ENCODE results near the gene TMPRSS7.

The TMPRSS7 gene

GRCh38 chr3:112123548-112123947, 89.0 kb downstream of the TMPRSS7 start:
- Histone ChIP-seq H3K4me3 (ENCODE audit: insufficient read length, low read depth) (no peak overlapping the region), H3K4me1 (ENCODE audit: insufficient read depth, insufficient read length) (no peaks in the 10 kb centered on the region), H3K9me3 (ENCODE audit: insufficient read depth, low read length) (no peaks in the 10 kb centered on the region), H3K27me3 (ENCODE audit: insufficient read depth, insufficient read length) (no peaks in the 10 kb centered on the region), H3K36me3 (ENCODE audit: insufficient read depth, insufficient read length, low read length) (peaks cover 55% of the 10 kb centered on the region), H3K9ac (ENCODE audit: insufficient read length, low read depth) (no peak overlapping the region)
- no peak for TF ChIP-seq SUZ12 (IDR thresholded peaks at IDR 0.05; ENCODE audit: extremely low read depth, insufficient read depth, insufficient read length)
- TF ChIP-seq ZNF274 (IDR thresholded peaks at IDR 0.05; ENCODE audit: low read depth, low read length) = no peak
- no peak for DNase-seq (ENCODE audit: low read depth, low spot score)

GRCh38 chr3:112124907-112125607, 90.5 kb downstream of the TMPRSS7 start:
- no peak for TF ChIP-seq SUZ12 (IDR thresholded peaks at IDR 0.05; ENCODE audit: extremely low read depth, insufficient read depth, insufficient read length)
- no peak for TF ChIP-seq YY1 (IDR thresholded peaks at IDR 0.05; ENCODE audit: insufficient read depth, insufficient read length)
- no peak for TF ChIP-seq ZNF274 (IDR thresholded peaks at IDR 0.05; ENCODE audit: low read depth, low read length)
- Histone ChIP-seq H3K27me3 (ENCODE audit: insufficient read depth, insufficient read length) (no peaks in the 10 kb centered on the region), H3K9me3 (ENCODE audit: insufficient read depth, low read length) (no peaks in the 10 kb centered on the region), H3K4me3 (ENCODE audit: insufficient read length, low read depth) (no peak overlapping the region), H3K36me3 (ENCODE audit: insufficient read depth, insufficient read length, low read length) (peaks cover 44% of the 10 kb centered on the region), H3K4me1 (ENCODE audit: insufficient read depth, insufficient read length) (peaks cover 2% of the 10 kb centered on the region), H3K9ac (ENCODE audit: insufficient read length, low read depth) (no peak overlapping the region)
- no peak for DNase-seq (ENCODE audit: low read depth, low spot score)

DNA sequence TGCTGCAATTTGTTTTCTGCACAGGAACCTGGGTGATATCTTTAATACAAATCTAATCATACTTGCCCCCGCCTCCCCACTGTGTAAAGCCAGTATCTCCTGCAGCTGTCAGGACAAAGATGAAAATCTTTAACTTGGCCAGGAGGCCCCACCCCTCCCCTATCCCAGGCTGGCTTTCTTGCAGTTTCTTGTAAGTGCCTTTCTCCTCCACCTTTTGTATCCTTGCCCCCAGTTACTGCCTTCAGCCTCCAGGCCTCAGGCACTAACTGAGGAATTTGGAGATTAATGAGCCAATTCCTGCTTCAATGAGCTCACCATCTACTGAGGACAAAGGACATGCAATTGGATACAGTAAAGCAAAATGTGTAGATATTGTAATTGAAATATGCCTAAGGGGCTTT, 92.0 kb downstream of the TMPRSS7 start:
- H3K36me3 ChIP-seq (ENCODE audit: insufficient read depth, insufficient read length, low read length) = peaks cover 42% of the 10 kb centered on the region
- peak; percentile 85 for DNase-seq (ENCODE audit: low read depth, low spot score)
- H3K4me3 ChIP-seq (ENCODE audit: insufficient read length, low read depth) = no peak overlapping the region
- no peaks in the 10 kb centered on the region for H3K9me3 ChIP-seq (ENCODE audit: insufficient read depth, low read length)
- H3K27me3 ChIP-seq (ENCODE audit: insufficient read depth, insufficient read length) = no peaks in the 10 kb centered on the region
- H3K4me1 ChIP-seq (ENCODE audit: insufficient read depth, insufficient read length) = peaks cover 2% of the 10 kb centered on the region
- no peak overlapping the region for H3K9ac ChIP-seq (ENCODE audit: insufficient read length, low read depth)
- TF ChIP-seq YY1 (IDR thresholded peaks at IDR 0.05; ENCODE audit: insufficient read depth, insufficient read length) (no peak), SUZ12 (IDR thresholded peaks at IDR 0.05; ENCODE audit: extremely low read depth, insufficient read depth, insufficient read length) (no peak), ZNF274 (IDR thresholded peaks at IDR 0.05; ENCODE audit: low read depth, low read length) (no peak)

- H3K4me3 ChIP-seq (ENCODE audit: insufficient read length, low read depth) = no peak overlapping the region
- TF ChIP-seq YY1 (IDR thresholded peaks at IDR 0.05; ENCODE audit: insufficient read depth, insufficient read length) (no peak), ZNF274 (IDR thresholded peaks at IDR 0.05; ENCODE audit: low read depth, low read length) (no peak), SUZ12 (IDR thresholded peaks at IDR 0.05; ENCODE audit: extremely low read depth, insufficient read depth, insufficient read length) (no peak)
- peaks cover 33% of the 10 kb centered on the region for H3K36me3 ChIP-seq (ENCODE audit: insufficient read depth, insufficient read length, low read length)
- no peak for DNase-seq (ENCODE audit: low read depth, low spot score)
- H3K9me3 ChIP-seq (ENCODE audit: insufficient read depth, low read length) = no peaks in the 10 kb centered on the region
- H3K9ac ChIP-seq (ENCODE audit: insufficient read length, low read depth) = no peak overlapping the region
- no peaks in the 10 kb centered on the region for H3K27me3 ChIP-seq (ENCODE audit: insufficient read depth, insufficient read length)
- peaks cover 2% of the 10 kb centered on the region for H3K4me1 ChIP-seq (ENCODE audit: insufficient read depth, insufficient read length)
Measured at GRCh38 chr3:112127522-112128494, 93.3 kb downstream of the TMPRSS7 start.

DNA sequence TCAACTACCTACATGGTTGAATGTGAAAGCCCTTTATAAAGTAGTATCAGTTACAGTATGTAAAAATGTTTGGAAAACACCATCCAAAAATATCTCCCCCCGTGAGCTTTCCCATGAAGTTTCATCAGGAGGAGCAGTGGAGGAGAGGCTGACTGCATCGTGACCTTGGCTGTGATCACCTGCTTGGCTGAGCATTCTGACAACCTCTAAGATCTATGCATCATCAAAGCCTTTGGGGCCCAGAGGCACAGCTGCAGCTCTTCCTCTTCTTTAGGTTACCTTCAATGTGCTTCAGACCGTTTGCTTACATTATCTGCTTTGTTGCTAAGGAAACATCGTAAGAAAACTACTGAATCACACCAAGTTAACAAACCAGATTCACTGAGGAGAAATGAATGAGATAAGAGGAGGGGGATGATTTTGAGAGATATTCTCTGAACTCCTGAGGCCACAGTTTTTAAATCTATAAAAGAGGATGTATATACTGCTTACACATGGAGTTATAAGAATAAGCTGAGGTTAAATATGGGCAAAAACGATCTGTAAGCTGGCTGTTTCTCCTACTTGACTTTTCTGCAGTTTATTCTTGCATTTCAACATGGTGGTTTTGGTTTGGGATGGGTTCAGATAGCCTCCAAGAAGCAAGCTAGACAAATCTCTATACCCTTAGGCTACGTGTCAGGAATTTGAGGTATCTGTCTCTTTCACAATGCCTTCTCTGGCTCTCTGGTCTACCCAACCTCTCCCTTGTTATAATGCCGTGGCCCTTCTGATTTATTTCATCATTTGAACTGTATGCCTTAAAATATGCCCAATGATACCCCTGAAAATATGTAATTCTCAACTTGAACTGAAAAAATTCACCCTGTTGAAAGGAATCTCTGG, 94.5 kb downstream of the TMPRSS7 start:
- H3K27me3 ChIP-seq (ENCODE audit: insufficient read depth, insufficient read length) = no peaks in the 10 kb centered on the region
- no peaks in the 10 kb centered on the region for H3K9me3 ChIP-seq (ENCODE audit: insufficient read depth, low read length)
- H3K4me3 ChIP-seq (ENCODE audit: insufficient read length, low read depth) = no peak overlapping the region
- TF ChIP-seq YY1 (IDR thresholded peaks at IDR 0.05; ENCODE audit: insufficient read depth, insufficient read length) = no peak
- no peak for TF ChIP-seq SUZ12 (IDR thresholded peaks at IDR 0.05; ENCODE audit: extremely low read depth, insufficient read depth, insufficient read length)
- no peak for TF ChIP-seq ZNF274 (IDR thresholded peaks at IDR 0.05; ENCODE audit: low read depth, low read length)
- peaks cover 2% of the 10 kb centered on the region for H3K4me1 ChIP-seq (ENCODE audit: insufficient read depth, insufficient read length)
- DNase-seq (ENCODE audit: low read depth, low spot score) = no peak
- H3K9ac ChIP-seq (ENCODE audit: insufficient read length, low read depth) = no peak overlapping the region
- H3K36me3 ChIP-seq (ENCODE audit: insufficient read depth, insufficient read length, low read length) = peaks cover 21% of the 10 kb centered on the region

- Histone ChIP-seq H3K27me3 (ENCODE audit: insufficient read depth, insufficient read length) (no peaks in the 10 kb centered on the region), H3K4me3 (ENCODE audit: insufficient read length, low read depth) (no peak overlapping the region), H3K36me3 (ENCODE audit: insufficient read depth, insufficient read length, low read length) (peaks cover 17% of the 10 kb centered on the region), H3K4me1 (ENCODE audit: insufficient read depth, insufficient read length) (peaks cover 2% of the 10 kb centered on the region), H3K9me3 (ENCODE audit: insufficient read depth, low read length) (no peaks in the 10 kb centered on the region), H3K9ac (ENCODE audit: insufficient read length, low read depth) (no peak overlapping the region)
- TF ChIP-seq YY1 (IDR thresholded peaks at IDR 0.05; ENCODE audit: insufficient read depth, insufficient read length) (no peak), SUZ12 (IDR thresholded peaks at IDR 0.05; ENCODE audit: extremely low read depth, insufficient read depth, insufficient read length) (no peak), ZNF274 (IDR thresholded peaks at IDR 0.05; ENCODE audit: low read depth, low read length) (no peak)
- DNase-seq (ENCODE audit: low read depth, low spot score) = no peak
Measured at GRCh38 chr3:112129925-112130637, 95.5 kb downstream of the TMPRSS7 start.

Data from NT2/D1 (cell line).